Measurements from ENCODE around the gene FMNL2. TPM values are rescaled to one million over a fixed set of nuclear protein-coding genes. Genes with fewer than 3 reads are reported as not detected.
"Not testable (repeated sequence)": the region's sequence is repeated elsewhere in the genome, so short reads cannot be mapped to it uniquely, and the experiment has no call there.

Gene FMNL2
- total RNA-seq, 1 donor from 2014 or later, result 5.5 TPM

DNA sequence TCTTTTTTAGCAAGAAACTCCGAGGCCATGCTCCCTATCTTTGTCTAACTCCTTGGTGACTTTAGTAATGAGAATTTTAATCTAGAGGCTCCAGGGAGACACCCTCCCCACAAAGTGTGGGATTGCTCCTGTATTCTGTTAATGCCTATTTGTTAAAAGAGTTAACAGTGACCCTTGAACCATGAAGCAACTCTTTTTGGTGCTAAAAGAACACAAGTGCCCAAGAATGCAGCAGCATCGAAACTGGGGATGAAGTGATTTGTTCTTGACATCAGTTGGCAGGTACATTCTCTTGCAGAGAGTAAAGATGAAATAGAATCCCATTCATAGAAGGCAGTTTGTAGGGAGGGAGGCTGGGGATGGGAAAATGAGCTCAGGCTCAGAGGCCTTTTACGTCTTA, 50.0 kb downstream of the FMNL2 start:
- no peaks in the 10 kb centered on the region for H3K9me3 ChIP-seq (replicated peaks)
- H3K27me3 ChIP-seq (ENCODE audit: low read depth), result no peaks in the 10 kb centered on the region
- DNase-seq, result no peak
- H3K4me3 ChIP-seq, result no peak overlapping the region
- H3K36me3 ChIP-seq, result no peaks in the 10 kb centered on the region
- intact Hi-C loops (cut with micrococcal nuclease), result no loop called here
- H3K4me1 ChIP-seq, result peaks cover 12% of the 10 kb centered on the region
- TF ChIP-seq, protein P1, sequence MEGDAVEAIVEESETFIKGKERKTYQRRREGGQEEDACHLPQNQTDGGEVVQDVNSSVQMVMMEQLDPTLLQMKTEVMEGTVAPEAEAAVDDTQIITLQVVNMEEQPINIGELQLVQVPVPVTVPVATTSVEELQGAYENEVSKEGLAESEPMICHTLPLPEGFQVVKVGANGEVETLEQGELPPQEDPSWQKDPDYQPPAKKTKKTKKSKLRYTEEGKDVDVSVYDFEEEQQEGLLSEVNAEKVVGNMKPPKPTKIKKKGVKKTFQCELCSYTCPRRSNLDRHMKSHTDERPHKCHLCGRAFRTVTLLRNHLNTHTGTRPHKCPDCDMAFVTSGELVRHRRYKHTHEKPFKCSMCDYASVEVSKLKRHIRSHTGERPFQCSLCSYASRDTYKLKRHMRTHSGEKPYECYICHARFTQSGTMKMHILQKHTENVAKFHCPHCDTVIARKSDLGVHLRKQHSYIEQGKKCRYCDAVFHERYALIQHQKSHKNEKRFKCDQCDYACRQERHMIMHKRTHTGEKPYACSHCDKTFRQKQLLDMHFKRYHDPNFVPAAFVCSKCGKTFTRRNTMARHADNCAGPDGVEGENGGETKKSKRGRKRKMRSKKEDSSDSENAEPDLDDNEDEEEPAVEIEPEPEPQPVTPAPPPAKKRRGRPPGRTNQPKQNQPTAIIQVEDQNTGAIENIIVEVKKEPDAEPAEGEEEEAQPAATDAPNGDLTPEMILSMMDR (IDR thresholded peaks at IDR 0.05; ENCODE audit: borderline replicate concordance), result no peak
- H3K27ac ChIP-seq (replicated peaks), result no peak overlapping the region

DNA sequence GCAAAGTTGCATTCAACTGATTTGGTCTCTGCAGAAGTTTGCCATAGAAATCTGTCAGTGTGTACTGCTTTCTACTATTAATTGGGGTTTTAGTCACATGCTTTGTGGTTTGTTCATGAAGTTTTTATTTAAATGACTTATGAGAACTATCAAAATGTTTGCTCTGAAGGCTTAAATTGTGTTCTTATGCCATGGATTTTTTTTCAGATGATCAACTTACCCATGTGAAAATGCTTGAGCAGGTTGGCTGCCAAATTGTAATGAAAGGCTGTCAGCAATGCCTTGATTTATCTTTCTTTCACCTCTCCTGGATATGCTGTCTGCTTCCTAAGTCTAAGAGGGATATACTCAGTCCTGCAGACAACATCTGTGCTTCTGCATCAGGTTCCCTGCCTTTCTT, 50.7 kb downstream of the FMNL2 start:
- H3K36me3 ChIP-seq, result no peaks in the 10 kb centered on the region
- no peak overlapping the region for H3K27ac ChIP-seq (replicated peaks)
- H3K4me1 ChIP-seq, result peaks cover 11% of the 10 kb centered on the region
- intact Hi-C loops (cut with micrococcal nuclease), result no loop called here
- TF ChIP-seq, protein P1 (IDR thresholded peaks at IDR 0.05; ENCODE audit: borderline replicate concordance), result no peak
- no peak overlapping the region for H3K4me3 ChIP-seq
- no peaks in the 10 kb centered on the region for H3K9me3 ChIP-seq (replicated peaks)
- no peak for DNase-seq
- H3K27me3 ChIP-seq (ENCODE audit: low read depth), result no peaks in the 10 kb centered on the region

DNA sequence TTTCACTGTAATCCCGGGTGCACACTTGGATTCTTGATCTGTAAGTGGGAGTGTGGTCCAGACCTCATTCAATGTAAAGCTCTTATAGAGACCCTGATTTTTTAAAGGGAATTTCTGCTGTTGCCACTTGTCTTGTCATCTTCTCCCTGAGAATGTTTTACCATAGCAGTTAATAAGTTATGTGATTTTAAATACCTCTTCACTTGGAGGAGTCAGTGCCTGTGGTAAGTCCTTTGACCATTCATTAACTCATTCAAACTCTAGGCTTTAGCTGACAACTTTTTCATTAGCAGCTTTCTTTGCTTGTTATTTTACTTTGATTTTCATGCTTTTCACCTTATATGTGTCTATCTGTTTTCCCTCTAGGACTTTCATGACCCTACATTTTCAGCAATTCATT, 51.3 kb downstream of the FMNL2 start:
- TF ChIP-seq, protein P1 (IDR thresholded peaks at IDR 0.05; ENCODE audit: borderline replicate concordance), result no peak
- DNase-seq, result no peak
- Histone ChIP-seq H3K27me3 (ENCODE audit: low read depth) (no peaks in the 10 kb centered on the region), H3K9me3 (replicated peaks) (no peaks in the 10 kb centered on the region), H3K36me3 (no peaks in the 10 kb centered on the region), H3K4me3 (no peak overlapping the region), H3K4me1 (peaks cover 5% of the 10 kb centered on the region), H3K27ac (replicated peaks) (no peak overlapping the region)
- intact Hi-C loops (cut with micrococcal nuclease), result no loop called here

DNA sequence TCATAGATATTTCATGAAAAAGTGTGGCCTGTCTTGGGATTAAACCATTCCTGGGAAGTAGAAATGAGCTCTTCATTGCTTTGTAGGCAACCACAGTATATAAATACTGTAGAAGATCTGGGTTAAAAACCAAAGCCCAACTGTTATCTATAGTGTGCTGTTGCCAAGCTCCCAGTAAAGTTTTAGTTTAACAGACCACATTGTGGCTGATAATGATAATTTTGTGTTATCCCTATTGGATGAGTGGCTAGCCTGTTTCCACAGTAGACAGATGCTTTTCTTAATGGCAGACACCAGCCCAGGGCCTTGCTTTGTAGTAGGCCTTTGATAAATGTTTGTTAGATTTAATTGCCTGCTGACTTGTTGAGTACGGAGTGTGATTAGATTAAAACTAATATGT, 52.1 kb downstream of the FMNL2 start:
- Histone ChIP-seq H3K4me1 (no peaks in the 10 kb centered on the region), H3K4me3 (no peak overlapping the region), H3K27ac (replicated peaks) (no peak overlapping the region), H3K9me3 (replicated peaks) (no peaks in the 10 kb centered on the region), H3K27me3 (ENCODE audit: low read depth) (no peaks in the 10 kb centered on the region), H3K36me3 (no peaks in the 10 kb centered on the region)
- TF ChIP-seq, protein P1 (IDR thresholded peaks at IDR 0.05; ENCODE audit: borderline replicate concordance), result no peak
- no peak for DNase-seq
- intact Hi-C loops (cut with micrococcal nuclease), result no loop called here

DNA sequence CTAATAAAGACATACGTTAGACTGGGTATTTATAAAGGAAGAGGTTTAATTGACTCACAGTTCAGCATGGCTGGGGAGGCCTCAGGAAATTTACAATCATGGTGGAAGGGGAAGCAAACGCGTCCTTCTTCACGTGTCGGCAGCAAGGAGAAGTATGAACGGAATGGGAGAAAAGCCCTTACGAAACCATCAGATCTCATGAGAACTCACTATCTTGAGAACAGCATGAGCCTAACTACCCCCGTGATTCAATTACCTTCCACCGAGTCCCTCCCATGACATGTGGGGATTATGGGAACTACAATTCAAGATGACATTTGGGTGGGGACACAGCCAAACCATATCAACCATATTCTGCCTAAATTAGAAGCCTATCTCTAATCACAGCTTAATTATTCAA, 53.3 kb downstream of the FMNL2 start:
- DNase-seq; H3K4me1 ChIP-seq; H3K36me3 ChIP-seq; H3K27me3 ChIP-seq (ENCODE audit: low read depth); H3K9me3 ChIP-seq (replicated peaks); H3K4me3 ChIP-seq; H3K27ac ChIP-seq (replicated peaks); intact Hi-C loops (cut with micrococcal nuclease): not testable (repeated sequence)

DNA sequence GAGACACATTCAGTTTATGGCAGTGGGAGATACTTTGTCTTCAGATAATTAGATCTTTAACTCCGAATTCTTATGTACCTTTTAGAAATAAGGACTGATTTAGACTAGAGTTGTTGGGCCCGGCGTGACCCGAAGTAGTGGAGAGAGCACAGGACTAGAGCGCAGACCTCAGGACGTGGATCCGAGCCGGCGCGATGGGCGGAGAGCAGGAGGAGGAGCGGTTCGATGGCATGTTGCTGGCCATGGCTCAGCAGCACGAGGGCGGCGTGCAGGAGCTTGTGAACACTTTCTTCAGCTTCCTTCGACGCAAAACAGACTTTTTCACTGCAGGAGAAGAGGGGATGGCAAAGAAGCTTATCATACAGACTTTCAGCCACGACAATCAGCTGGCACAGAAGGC, 54.5 kb downstream of the FMNL2 start:
- H3K27ac ChIP-seq (replicated peaks), result no peak overlapping the region
- no peaks in the 10 kb centered on the region for H3K27me3 ChIP-seq (ENCODE audit: low read depth)
- H3K9me3 ChIP-seq (replicated peaks), result no peaks in the 10 kb centered on the region
- no peaks in the 10 kb centered on the region for H3K4me1 ChIP-seq
- H3K36me3 ChIP-seq, result no peaks in the 10 kb centered on the region
- TF ChIP-seq, protein P1 (IDR thresholded peaks at IDR 0.05; ENCODE audit: borderline replicate concordance), result no peak
- intact Hi-C loops (cut with micrococcal nuclease), result no loop called here
- DNase-seq, result no peak
- H3K4me3 ChIP-seq, result no peak overlapping the region
